B cell (primary cell): ENCODE measurements around the gene TMEM164. TPM values are rescaled to one million over a fixed set of nuclear protein-coding genes. Genes with fewer than 3 reads are reported as not detected.

Experiments
- ATAC-seq: fragments of 200-7000 bp; cut with Tn5 transposase; one replicate; pipeline ENCODE4 v1.10.0; 2021; ENCODE audit warnings: low read depth, mild to moderate bottlenecking, moderate number of reproducible peaks, moderate library complexity
- CTCF ChIA-PET: fragments of 350-600 bp; sonication (Branson Sonifier 250); formaldehyde crosslinking; loops from one replicate; lab custom pipeline; 2021; ENCODE audit warnings: antibody characterized with exemption, inconsistent platforms; lab: Charles Lee
- POLR2A ChIA-PET: fragments of 350-600 bp; sonication (Branson Sonifier 250); formaldehyde crosslinking; loops from one replicate; lab custom pipeline; 2021; ENCODE audit warnings: antibody characterized with exemption; lab: Charles Lee
- DNase-seq: peaks from one replicate; pipeline ENCODE4 v3.0.0; 2013
- H2AFZ ChIP-seq: 2 replicates; pipeline ENCODE4 v1.6.1; 2012; ENCODE audit warnings: mild to moderate bottlenecking, low read depth, low read length; ENCODE audit not compliant: insufficient read depth, poor library complexity, severe bottlenecking
- H3K27ac ChIP-seq, 2 donors: 1 replicate in 1 of 2; 2 replicates in 1 of 2; pipeline ENCODE4 v1.5.1; 2012 to 2013; ENCODE audit warnings: low read length in 2 of 2, mild to moderate bottlenecking in 2 of 2, moderate library complexity in 1 of 2
- H3K27me3 ChIP-seq, 4 experiments: fragments of 200-600 bp in 1 of 4; sonication (generic) in 1 of 4; replicated peaks in 1 of 4; 1 replicate in 2 of 4; 2 replicates in 2 of 4; pipeline versions ENCODE4 v1.6.1 to v1.7.0; 2013 to 2016; ENCODE audit warnings: low read length in 3 of 4, mild to moderate bottlenecking in 2 of 4, mixed read lengths in 1 of 4, moderate library complexity in 1 of 4; ENCODE audit not compliant: insufficient read depth in 4 of 4, control insufficient read depth in 3 of 4; ENCODE audit errors: control extremely low read depth in 1 of 4
- H3K36me3 ChIP-seq, 2 experiments: replicated peaks in 1 of 2; 1 replicate in 1 of 2; 2 replicates in 1 of 2; pipeline versions ENCODE4 v1.6.1 to v1.7.1; 2013; ENCODE audit warnings: low read length in 1 of 2; ENCODE audit not compliant: insufficient read depth in 2 of 2, control insufficient read depth in 1 of 2; ENCODE audit errors: control extremely low read depth in 1 of 2, extremely low read depth in 1 of 2
- H3K4me1 ChIP-seq, 2 donors: fragments of 200-600 bp in 1 of 2; sonication (generic) in 1 of 2; 1 replicate in 1 of 2; 2 replicates in 1 of 2; pipeline versions ENCODE4 v1.5.1 to v1.6.1; 2013 to 2017; ENCODE audit warnings: low read length in 2 of 2; ENCODE audit not compliant: control insufficient read depth in 2 of 2, insufficient read depth in 2 of 2
- H3K4me2 ChIP-seq: replicated peaks from 2 replicates; pipeline ENCODE3; 2012; ENCODE audit warnings: mild to moderate bottlenecking, low read depth, low read length; ENCODE audit not compliant: poor library complexity, severe bottlenecking
- H3K4me3 ChIP-seq, 5 experiments: fragments of 200-600 bp in 1 of 5; sonication (generic) in 1 of 5; 1 replicate in 3 of 5; 2 replicates in 2 of 5; pipeline versions ENCODE4 v1.5.1 to v1.7.0; 2011 to 2016; ENCODE audit warnings: low read length in 4 of 5, mild to moderate bottlenecking in 4 of 5, low read depth in 2 of 5, control low read depth in 1 of 5, moderate library complexity in 1 of 5; ENCODE audit not compliant: insufficient read depth in 1 of 5; ENCODE audit errors: control extremely low read depth in 1 of 5, extremely low read depth in 1 of 5
- H3K79me2 ChIP-seq: fragments of 200-600 bp; sonication (generic); one replicate; pipeline ENCODE4 v1.6.0; 2016; ENCODE audit warnings: low read length; ENCODE audit not compliant: control insufficient read depth, insufficient read depth
- H3K9ac ChIP-seq: fragments of 200-600 bp; sonication (generic); 2 replicates; pipeline ENCODE4 v1.6.1; 2017; ENCODE audit warnings: mild to moderate bottlenecking, low read length, moderate library complexity
- H3K9me3 ChIP-seq, 3 donors: one replicate each; pipeline versions ENCODE4 v1.6.1 to v1.7.1; 2013; ENCODE audit warnings: low read length in 2 of 3; ENCODE audit not compliant: control insufficient read depth in 2 of 3, insufficient read depth in 1 of 3; ENCODE audit errors: control extremely low read depth in 1 of 3
- H4K20me1 ChIP-seq: 2 replicates; pipeline ENCODE4 v1.6.0; 2012; ENCODE audit warnings: mild to moderate bottlenecking, low read length; ENCODE audit not compliant: insufficient read depth, control insufficient read depth, poor library complexity, severe bottlenecking
- H3K27ac Mint-ChIP-seq: one replicate; pipeline ENCODE4 v1.8.0; 2021; ENCODE audit warnings: mixed read lengths
- H3K27me3 Mint-ChIP-seq: one replicate; pipeline ENCODE4 v1.8.0; 2021; ENCODE audit warnings: mixed read lengths
- H3K4me1 Mint-ChIP-seq: one replicate; pipeline ENCODE4 v1.8.0; 2021; ENCODE audit warnings: mixed read lengths
- H3K4me3 Mint-ChIP-seq: one replicate; pipeline ENCODE4 v1.8.0; 2021; ENCODE audit warnings: mixed read lengths
- H3K9me3 Mint-ChIP-seq: one replicate; pipeline ENCODE4 v1.8.0; 2022; ENCODE audit warnings: mixed read lengths; ENCODE audit not compliant: insufficient read depth
- EZH2 ChIP-seq: IDR thresholded peaks from 2 replicates; pipeline ENCODE4 v1.6.1; 2012; ENCODE audit warnings: borderline replicate concordance, low read depth, mild to moderate bottlenecking, moderate library complexity, low read length; ENCODE audit not compliant: insufficient read depth, poor library complexity, severe bottlenecking
- WGBS: methylation state at CpG from one replicate; pipeline ENCODE4 v1.1.5; 2013; ENCODE audit warnings: missing lambda C conversion rate; ENCODE audit not compliant: insufficient coverage; 5-methylcytosine and 5-hydroxymethylcytosine counted together
- intact Hi-C: fragments of 100-400 bp; cut with micrococcal nuclease; formaldehyde crosslinking; loops from one replicate; pipeline ENCODE4 v1.10.0; 2022
- polyA plus RNA-seq: library from polyadenylated mRNA; depleted of rRNA; stranded (reverse); fragments of >200 nt; gene quantifications from 2 replicates; pipeline ENCODE4 v1.2.3, GENCODE V29; 2012
- total RNA-seq, 2 donors: library from RNA; stranded (reverse); fragments of 120-200 nt in 1 of 2; gene quantifications; 1 replicate in 1 of 2; 2 replicates in 1 of 2; pipeline versions ENCODE4 v1.2.3 to v1.2.4, GENCODE V29; 2013 to 2022
- TF ChIP-seq, protein P1 (sequence below): fragments of 200-600 bp; IDR thresholded peaks from one replicate; pipeline ENCODE4 v1.8.0; 2022; ENCODE audit warnings: antibody characterized with exemption, mild to moderate bottlenecking

TMEM164 gene
- total and polyA plus RNA-seq, 2 donors (not counting 1 experiment from before 2014, with no cell fraction given), result 9.4 to 26.6 TPM

DNA sequence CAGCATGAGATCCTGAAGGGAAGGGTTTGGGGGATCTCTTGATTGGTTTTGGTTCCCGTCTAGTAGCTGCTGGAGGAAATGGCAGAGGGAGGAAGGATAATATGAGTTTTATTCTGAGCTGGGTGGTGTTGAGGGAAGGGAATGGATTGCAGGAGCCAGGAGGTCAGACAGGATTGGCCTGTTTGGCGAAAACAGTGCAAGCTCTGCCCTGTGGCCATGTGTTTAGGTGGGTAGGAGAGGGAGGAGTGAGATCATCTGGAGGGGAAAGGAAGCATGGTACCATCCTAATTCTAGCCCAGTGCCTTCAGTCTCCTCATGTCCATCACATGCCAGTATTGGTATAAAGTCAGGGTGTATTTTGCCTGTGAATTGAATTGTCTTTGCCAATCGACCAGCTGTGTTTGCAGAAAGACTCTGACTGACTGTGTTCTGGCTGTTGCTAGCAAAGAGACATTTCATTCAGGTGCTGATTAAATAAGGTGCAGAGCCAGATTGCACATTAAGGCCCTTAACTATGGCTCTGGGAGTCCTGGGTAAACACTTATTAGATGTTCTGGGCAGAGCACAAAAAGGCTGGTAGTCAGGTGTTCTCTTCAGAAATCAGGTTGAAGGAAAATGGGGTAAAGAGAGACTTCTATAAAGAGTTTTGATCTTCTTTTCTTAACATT is 10.0 kb downstream of the TMEM164 start:
- ATAC-seq (no peak), DNase-seq (no peak)
- Histone ChIP-seq H3K27ac (no peak overlapping the region), H3K9me3 (no peaks in the 10 kb centered on the region), H3K4me1 (peaks cover 8 to 9% of the 10 kb centered on the region in 2 donors), H3K4me3 (no peak overlapping the region), H4K20me1 (no peaks in the 10 kb centered on the region), H3K9ac (no peak overlapping the region), H2AFZ (no peak overlapping the region), H3K4me2 (no peak overlapping the region), H3K27me3 (no peaks in the 10 kb centered on the region), H3K36me3 (peaks cover 0 to 2% of the 10 kb centered on the region in 2 experiments), H3K79me2 (peaks cover 10% of the 10 kb centered on the region)
- Mint-ChIP-seq H3K4me1 (peaks cover 28% of the 10 kb centered on the region), H3K27me3 (no peaks in the 10 kb centered on the region), H3K4me3 (no peak overlapping the region), H3K27ac (no peak overlapping the region), H3K9me3 (no peaks in the 10 kb centered on the region)
- TF ChIP-seq, protein P1, sequence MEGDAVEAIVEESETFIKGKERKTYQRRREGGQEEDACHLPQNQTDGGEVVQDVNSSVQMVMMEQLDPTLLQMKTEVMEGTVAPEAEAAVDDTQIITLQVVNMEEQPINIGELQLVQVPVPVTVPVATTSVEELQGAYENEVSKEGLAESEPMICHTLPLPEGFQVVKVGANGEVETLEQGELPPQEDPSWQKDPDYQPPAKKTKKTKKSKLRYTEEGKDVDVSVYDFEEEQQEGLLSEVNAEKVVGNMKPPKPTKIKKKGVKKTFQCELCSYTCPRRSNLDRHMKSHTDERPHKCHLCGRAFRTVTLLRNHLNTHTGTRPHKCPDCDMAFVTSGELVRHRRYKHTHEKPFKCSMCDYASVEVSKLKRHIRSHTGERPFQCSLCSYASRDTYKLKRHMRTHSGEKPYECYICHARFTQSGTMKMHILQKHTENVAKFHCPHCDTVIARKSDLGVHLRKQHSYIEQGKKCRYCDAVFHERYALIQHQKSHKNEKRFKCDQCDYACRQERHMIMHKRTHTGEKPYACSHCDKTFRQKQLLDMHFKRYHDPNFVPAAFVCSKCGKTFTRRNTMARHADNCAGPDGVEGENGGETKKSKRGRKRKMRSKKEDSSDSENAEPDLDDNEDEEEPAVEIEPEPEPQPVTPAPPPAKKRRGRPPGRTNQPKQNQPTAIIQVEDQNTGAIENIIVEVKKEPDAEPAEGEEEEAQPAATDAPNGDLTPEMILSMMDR, result no peak
- no peak for TF ChIP-seq EZH2
- ChIA-PET POLR2A (no interaction called here), CTCF (no interaction called here)
- 90% methylated on average over 2 of the region's 3 CpGs for WGBS
- intact Hi-C loops, result no loop called here

DNA sequence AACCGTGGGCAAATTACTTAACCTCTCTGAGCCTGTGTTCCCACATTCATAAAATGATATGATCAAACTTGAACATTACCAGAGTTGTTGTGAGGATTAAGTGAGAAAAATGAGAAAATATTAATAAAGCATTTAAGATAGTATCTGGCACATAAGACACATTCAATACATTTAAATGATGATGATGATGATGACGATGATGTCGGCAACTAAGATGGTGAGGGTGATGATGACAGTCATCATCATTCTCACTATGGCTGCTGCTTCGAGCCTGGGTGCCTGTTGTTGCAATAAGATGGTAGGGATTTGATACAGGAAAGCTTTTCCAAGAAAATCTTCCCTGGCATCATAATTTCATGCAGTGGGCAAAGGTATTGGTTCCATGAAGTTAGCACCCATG is 11.1 kb downstream of the TMEM164 start:
- peaks cover 10% of the 10 kb centered on the region for H3K79me2 ChIP-seq
- POLR2A ChIA-PET, result no interaction called here
- intact Hi-C loops, result no loop called here
- no peaks in the 10 kb centered on the region for H3K27me3 ChIP-seq
- no peak overlapping the region for H3K4me2 ChIP-seq
- H3K9me3 ChIP-seq, result no peaks in the 10 kb centered on the region
- no CpG with 5 or more reads among the region's 4 CpGs for WGBS
- peaks cover 22% of the 10 kb centered on the region for H3K4me1 Mint-ChIP-seq
- no peak for ATAC-seq
- no peak for TF ChIP-seq EZH2
- TF ChIP-seq, protein P1, result no peak
- H3K4me3 ChIP-seq, result no peak overlapping the region
- H3K36me3 ChIP-seq, result peaks cover 0 to 2% of the 10 kb centered on the region in 2 experiments
- H3K4me1 ChIP-seq, result peaks cover 8 to 9% of the 10 kb centered on the region in 2 donors
- no peak overlapping the region for H3K27ac ChIP-seq
- DNase-seq, result no peak
- H2AFZ ChIP-seq, result no peak overlapping the region
- H3K9me3 Mint-ChIP-seq, result no peaks in the 10 kb centered on the region
- no peaks in the 10 kb centered on the region for H4K20me1 ChIP-seq
- no peak overlapping the region for H3K9ac ChIP-seq
- H3K27ac Mint-ChIP-seq, result no peak overlapping the region
- no peak overlapping the region for H3K4me3 Mint-ChIP-seq
- H3K27me3 Mint-ChIP-seq, result no peaks in the 10 kb centered on the region
- CTCF ChIA-PET, result no interaction called here
